WTC11 (cell line): ENCODE measurements around the gene NRG2. TPM values are rescaled to one million over a fixed set of nuclear protein-coding genes. Genes with fewer than 3 reads are reported as not detected.

Experiments used
- ATAC-seq: fragments of 200-7000 bp; cut with Tn5 transposase; 2 replicates; pipeline ENCODE4 v1.10.0; 2021; ENCODE audit warnings: mild to moderate bottlenecking, moderate library complexity
- CTCF ChIA-PET: fragments of 300-600 bp; sonication (Branson Sonifier 250); formaldehyde crosslinking; loops from one replicate; lab custom pipeline; 2021; ENCODE audit warnings: antibody characterized with exemption; lab: Charles Lee
- POLR2A ChIA-PET: fragments of 350-600 bp; sonication (Branson Sonifier 250); formaldehyde crosslinking; loops from one replicate; lab custom pipeline; 2021; ENCODE audit warnings: antibody characterized with exemption; lab: Charles Lee
- DNase-seq: peaks from one replicate; pipeline ENCODE4 v3.0.0; 2021; ENCODE audit warnings: low spot score
- H3K27ac Mint-ChIP-seq: 2 replicates; pipeline ENCODE4 v1.8.0; 2021; ENCODE audit warnings: mixed read lengths
- H3K27me3 Mint-ChIP-seq: 2 replicates; pipeline ENCODE4 v1.8.0; 2021; ENCODE audit warnings: low read depth, mild to moderate bottlenecking, moderate library complexity, mixed read lengths
- H3K36me3 Mint-ChIP-seq: 2 replicates; pipeline ENCODE4 v1.8.0; 2021; ENCODE audit warnings: mixed read lengths
- H3K4me1 Mint-ChIP-seq: 2 replicates; pipeline ENCODE4 v1.8.0; 2022; ENCODE audit warnings: mixed read lengths
- H3K4me3 Mint-ChIP-seq: 2 replicates; pipeline ENCODE4 v1.8.0; 2021; ENCODE audit warnings: mild to moderate bottlenecking, moderate library complexity, mixed read lengths
- H3K9me3 Mint-ChIP-seq: 2 replicates; pipeline ENCODE4 v1.8.0; 2021; ENCODE audit warnings: mixed read lengths
- ATF1 ChIP-seq: sonication (generic); formaldehyde crosslinking; IDR thresholded peaks from 2 replicates; pipeline ENCODE4 v1.8.1; 2023; ENCODE audit warnings: mild to moderate bottlenecking, moderate library complexity, missing genetic modification reagents
- CBFB ChIP-seq: sonication (generic); formaldehyde crosslinking; IDR thresholded peaks from 2 replicates; pipeline ENCODE4 v1.8.1; 2022; ENCODE audit warnings: mild to moderate bottlenecking, low read depth, missing genetic modification reagents
- CREB1 ChIP-seq: sonication (generic); formaldehyde crosslinking; IDR thresholded peaks from 2 replicates; pipeline ENCODE4 v1.8.0; 2023; ENCODE audit warnings: mild to moderate bottlenecking, missing genetic modification reagents
- CTCF ChIP-seq: fragments of 200-600 bp; IDR thresholded peaks from 2 replicates; pipeline ENCODE4 v1.8.0; 2022; ENCODE audit warnings: antibody characterized with exemption
- E2F1 ChIP-seq: sonication (generic); formaldehyde crosslinking; IDR thresholded peaks from 2 replicates; pipeline ENCODE4 v1.8.0; 2022; ENCODE audit warnings: mild to moderate bottlenecking, missing genetic modification reagents
- ELF4 ChIP-seq: sonication (generic); formaldehyde crosslinking; IDR thresholded peaks from 2 replicates; pipeline ENCODE4 v1.8.1; 2022; ENCODE audit warnings: low read depth, mild to moderate bottlenecking, moderate library complexity, missing genetic modification reagents
- ERG ChIP-seq: fragments of 250-450 bp; sonication (Bioruptor Pico); IDR thresholded peaks from 2 replicates; pipeline ENCODE4 v1.8.0; 2021; ENCODE audit warnings: mild to moderate bottlenecking
- FOXK1 ChIP-seq: sonication (generic); formaldehyde crosslinking; IDR thresholded peaks from 2 replicates; pipeline ENCODE4 v1.8.0; 2022; ENCODE audit warnings: mild to moderate bottlenecking, moderate library complexity, missing genetic modification reagents
- HMGXB4 ChIP-seq: sonication (generic); formaldehyde crosslinking; IDR thresholded peaks from 2 replicates; pipeline ENCODE4 v1.8.1; 2023; ENCODE audit warnings: mild to moderate bottlenecking, moderate library complexity, missing genetic modification reagents
- IRF2 ChIP-seq: sonication (generic); formaldehyde crosslinking; IDR thresholded peaks from 2 replicates; pipeline ENCODE4 v1.8.0; 2022; ENCODE audit warnings: low read depth, missing genetic modification reagents, borderline replicate concordance
- JAZF1 ChIP-seq: fragments of 250-450 bp; sonication (Bioruptor Pico); IDR thresholded peaks from 2 replicates; pipeline ENCODE4 v1.9.0; 2021; ENCODE audit warnings: moderate library complexity, mild to moderate bottlenecking, inconsistent platforms
- KAT7 ChIP-seq: sonication (generic); formaldehyde crosslinking; IDR thresholded peaks from 2 replicates; pipeline ENCODE4 v1.8.1; 2023; ENCODE audit warnings: missing genetic modification reagents, mild to moderate bottlenecking, borderline replicate concordance
- MAX ChIP-seq: sonication (generic); formaldehyde crosslinking; IDR thresholded peaks from 2 replicates; pipeline ENCODE4 v1.8.0; 2022; ENCODE audit warnings: mild to moderate bottlenecking, missing genetic modification reagents
- MLX ChIP-seq: sonication (generic); formaldehyde crosslinking; IDR thresholded peaks from 2 replicates; pipeline ENCODE4 v1.8.1; 2023; ENCODE audit warnings: mild to moderate bottlenecking, missing genetic modification reagents, moderate library complexity
- NFATC4 ChIP-seq: fragments of 250-450 bp; sonication (Bioruptor Pico); IDR thresholded peaks from 2 replicates; pipeline ENCODE4 v1.9.0; 2021; ENCODE audit warnings: mild to moderate bottlenecking
- NFE2L1 ChIP-seq: sonication (generic); formaldehyde crosslinking; IDR thresholded peaks from 2 replicates; pipeline ENCODE4 v1.8.1; 2023; ENCODE audit warnings: missing genetic modification reagents
- NFYB ChIP-seq: sonication (generic); formaldehyde crosslinking; conservative IDR thresholded peaks from 2 replicates; pipeline ENCODE4 v1.8.0; 2022; ENCODE audit warnings: low read depth, missing genetic modification reagents
- NR3C1 ChIP-seq: sonication (generic); formaldehyde crosslinking; conservative IDR thresholded peaks from 2 replicates; pipeline ENCODE4 v1.8.1; 2023; ENCODE audit warnings: low read depth, mild to moderate bottlenecking, missing genetic modification reagents
- PRRX2 ChIP-seq: fragments of 250-450 bp; sonication (Bioruptor Pico); IDR thresholded peaks from 2 replicates; pipeline ENCODE4 v1.8.0; 2021; ENCODE audit warnings: mild to moderate bottlenecking
- USF1 ChIP-seq: sonication (generic); formaldehyde crosslinking; IDR thresholded peaks from 2 replicates; pipeline ENCODE4 v1.8.0; 2022; ENCODE audit warnings: mild to moderate bottlenecking, missing genetic modification reagents
- USF2 ChIP-seq: sonication (generic); formaldehyde crosslinking; IDR thresholded peaks from 2 replicates; pipeline ENCODE4 v1.8.1; 2023; ENCODE audit warnings: mild to moderate bottlenecking, missing genetic modification reagents, moderate library complexity
- ZBTB21 ChIP-seq: sonication (generic); formaldehyde crosslinking; IDR thresholded peaks from 2 replicates; pipeline ENCODE4 v1.8.1; 2023; ENCODE audit warnings: mild to moderate bottlenecking, missing genetic modification reagents, borderline replicate concordance
- ZBTB43 ChIP-seq: sonication (generic); formaldehyde crosslinking; IDR thresholded peaks from 2 replicates; pipeline ENCODE4 v1.8.1; 2023; ENCODE audit warnings: mild to moderate bottlenecking, missing genetic modification reagents
- ZNF232 ChIP-seq: sonication (generic); formaldehyde crosslinking; IDR thresholded peaks from 2 replicates; pipeline ENCODE4 v1.8.0; 2022; ENCODE audit warnings: mild to moderate bottlenecking, missing genetic modification reagents
- ZNF263 ChIP-seq: sonication (generic); formaldehyde crosslinking; IDR thresholded peaks from 2 replicates; pipeline ENCODE4 v1.8.1; 2022; ENCODE audit warnings: low read depth, mild to moderate bottlenecking, moderate library complexity, missing genetic modification reagents
- total RNA-seq: library from RNA; stranded (reverse); gene quantifications from 3 replicates; pipeline ENCODE4 v1.2.3, GENCODE V29; 2021

Gene NRG2
- total RNA-seq, 1 experiment from 2014 or later, result 0.44 TPM

GRCh38 chr5:140043508-140043872 lies 391 bp upstream of the NRG2 start:
- ChIA-PET POLR2A (interaction anchor here (0.8 kb wide), 1 partner anchor 9 kb away, joined by 3 read pairs; no protein-coding TSS in a partner anchor), CTCF (interaction anchor here (0.5 to 3.3 kb wide), 30 partner anchors 11 to 586 kb away, joined by 3 to 25 read pairs (median 4); partner anchors contain the start of genes HBEGF and PURA)
- H3K9me3 Mint-ChIP-seq, result no peaks in the 10 kb centered on the region
- TF ChIP-seq NR3C1 (CRISPR knock-in tag) (0 out of 2 replicates have a peak, but pooled peaks have one; percentile 47), USF1 (CRISPR knock-in tag) (peak; percentile 85), ERG (CRISPR knock-in tag) (no peak), PRRX2 (no peak), NFYB (CRISPR knock-in tag) (no peak), ATF1 (CRISPR knock-in tag) (no peak), HMGXB4 (peak; percentile 12; the same call in 1 of the 2 replicates), E2F1 (CRISPR knock-in tag) (no peak), MAX (CRISPR knock-in tag) (peak; percentile 83), NFATC4 (CRISPR knock-in tag) (no peak), ZBTB21 (CRISPR knock-in tag) (0 out of 2 replicates have a peak, but pooled peaks have one; percentile 11), CREB1 (CRISPR knock-in tag) (0 out of 2 replicates have a peak, but pooled peaks have one; percentile 44), FOXK1 (CRISPR knock-in tag) (no peak), USF2 (CRISPR knock-in tag) (peak; percentile 77)
- H3K4me3 Mint-ChIP-seq, result peak overlapping the region; percentile 70
- H3K36me3 Mint-ChIP-seq, result no peaks in the 10 kb centered on the region
- DNase-seq, result peak; percentile 61
- no peak overlapping the region for H3K27ac Mint-ChIP-seq
- peak; percentile 58 for ATAC-seq
- peaks cover 25% of the 10 kb centered on the region for H3K4me1 Mint-ChIP-seq
- H3K27me3 Mint-ChIP-seq, result peaks cover 83% of the 10 kb centered on the region

GRCh38 chr5:140042393-140042642 lies 781 bp downstream of the NRG2 start:
- Mint-ChIP-seq H3K4me1 (peaks cover 28% of the 10 kb centered on the region), H3K27ac (no peak overlapping the region), H3K36me3 (no peaks in the 10 kb centered on the region), H3K4me3 (peak overlapping the region; percentile 57), H3K9me3 (no peaks in the 10 kb centered on the region), H3K27me3 (peaks cover 89% of the 10 kb centered on the region)
- DNase-seq (no peak), ATAC-seq (no peak)
- CTCF ChIA-PET, result interaction anchor here (0.6 to 3.3 kb wide), 8 partner anchors 31 to 391 kb away, joined by 3 to 25 read pairs (median 6); no protein-coding TSS in a partner anchor
- POLR2A ChIA-PET, result interaction anchor here (0.5 kb wide), 1 partner anchor 23 kb away, joined by 5 read pairs; no protein-coding TSS in a partner anchor
- TF ChIP-seq ATF1 (CRISPR knock-in tag) (no peak), IRF2 (CRISPR knock-in tag) (no peak), ZNF232 (CRISPR knock-in tag) (no peak), CTCF (no peak), ZBTB43 (CRISPR knock-in tag) (no peak), JAZF1 (CRISPR knock-in tag) (no peak), NFE2L1 (CRISPR knock-in tag) (no peak), CREB1 (CRISPR knock-in tag) (no peak), CBFB (CRISPR knock-in tag) (no peak), ZNF263 (CRISPR knock-in tag) (no peak), ELF4 (CRISPR knock-in tag) (no peak), E2F1 (CRISPR knock-in tag) (no peak), MLX (CRISPR knock-in tag) (no peak), KAT7 (CRISPR knock-in tag) (no peak)
